Mammary epithelial cell (primary cell): Measurements from ENCODE around the gene GPR37L1.

Source experiments
- CTCF ChIP-seq, 2 donors: IDR thresholded peaks in 1 of 2; conservative IDR thresholded peaks in 1 of 2; 2 replicates each; pipeline ENCODE4 v1.5.1; 2011 to 2012; ENCODE audit warnings: inconsistent platforms in 2 of 2, low read length in 2 of 2, mild to moderate bottlenecking in 2 of 2, control low read depth in 1 of 2, low read depth in 1 of 2; ENCODE audit not compliant: insufficient read depth in 1 of 2; ENCODE audit errors: extremely low read depth in 1 of 2
- EZH2 ChIP-seq: IDR thresholded peaks from 2 replicates; pipeline ENCODE4 v1.6.1; 2012; ENCODE audit warnings: low read length, inconsistent platforms, borderline replicate concordance

GRCh38 chr1:202153284-202153683 lies 30.6 kb downstream of the GPR37L1 start:
- no peak for TF ChIP-seq CTCF (conservative IDR thresholded peaks at IDR 0.05 in 1 of 2, IDR thresholded peaks at IDR 0.05 in 1 of 2; ENCODE audit: extremely low read depth in 1 of 2, insufficient read depth in 1 of 2, low read depth in 1 of 2, low read length in 2 of 2)
- no peak for TF ChIP-seq EZH2
